CMK (cell line): ENCODE results near the gene COG4.
"Not testable (repeated sequence)": the region's sequence is repeated elsewhere in the genome, so short reads cannot be mapped to it uniquely, and the experiment has no call there.

Experiments
- DNase-seq: peaks from one replicate; pipeline ENCODE4 v3.0.0-alpha.2; 2010; ENCODE audit warnings: low read depth

Gene COG4

DNA sequence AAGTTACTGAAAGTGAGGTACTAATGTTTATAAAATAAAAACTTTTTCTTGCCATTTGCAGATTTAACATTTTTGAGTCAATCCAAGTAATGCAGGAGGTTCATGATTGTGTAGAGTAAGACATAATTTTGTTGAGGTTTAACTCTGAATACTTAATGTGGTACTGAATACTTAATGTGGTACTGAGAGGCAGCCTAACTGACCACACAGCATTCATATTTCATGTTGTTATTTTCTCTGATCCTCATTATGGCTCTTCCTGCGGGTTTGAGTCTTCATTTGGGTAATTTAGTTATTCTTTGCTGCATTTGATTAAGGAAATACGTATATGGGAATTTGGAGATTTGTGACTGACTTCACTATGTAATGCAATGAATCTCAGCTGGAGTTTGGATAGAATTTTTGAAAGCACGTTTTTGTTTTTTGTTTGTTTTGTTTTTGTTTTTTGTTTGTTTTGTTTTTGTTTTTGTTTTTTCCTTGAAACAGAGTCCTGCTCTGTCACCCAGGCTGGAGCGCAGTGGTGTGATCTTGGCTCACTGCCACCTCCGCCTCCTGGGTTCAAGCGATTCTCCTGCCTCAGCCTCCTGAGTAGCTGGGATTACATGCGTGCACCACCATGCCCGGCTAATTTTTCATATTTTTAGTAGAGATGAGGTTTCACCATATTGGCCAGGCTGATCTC lies 4.1 kb upstream of the COG4 start:
- DNase-seq, result no peak

DNA sequence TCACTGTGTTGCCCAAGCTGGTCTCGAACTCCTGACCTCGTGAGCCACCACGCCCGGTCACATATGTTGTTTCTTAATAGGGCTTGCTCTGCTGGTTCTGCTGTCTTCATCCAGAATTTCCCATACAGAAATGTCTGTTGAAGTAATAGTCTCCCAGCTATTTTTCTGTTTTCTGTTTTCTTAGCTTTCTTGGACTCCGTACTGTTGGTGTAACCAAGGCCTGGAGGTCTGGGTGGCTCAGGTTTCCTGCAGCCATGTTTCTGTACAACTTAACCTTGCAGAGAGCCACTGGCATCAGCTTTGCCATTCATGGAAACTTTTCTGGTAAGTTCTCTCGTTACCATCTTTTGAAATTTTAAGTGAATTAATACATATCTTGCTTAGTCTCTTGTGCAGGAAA lies 3.0 kb upstream of the COG4 start:
- no peak for DNase-seq

DNA sequence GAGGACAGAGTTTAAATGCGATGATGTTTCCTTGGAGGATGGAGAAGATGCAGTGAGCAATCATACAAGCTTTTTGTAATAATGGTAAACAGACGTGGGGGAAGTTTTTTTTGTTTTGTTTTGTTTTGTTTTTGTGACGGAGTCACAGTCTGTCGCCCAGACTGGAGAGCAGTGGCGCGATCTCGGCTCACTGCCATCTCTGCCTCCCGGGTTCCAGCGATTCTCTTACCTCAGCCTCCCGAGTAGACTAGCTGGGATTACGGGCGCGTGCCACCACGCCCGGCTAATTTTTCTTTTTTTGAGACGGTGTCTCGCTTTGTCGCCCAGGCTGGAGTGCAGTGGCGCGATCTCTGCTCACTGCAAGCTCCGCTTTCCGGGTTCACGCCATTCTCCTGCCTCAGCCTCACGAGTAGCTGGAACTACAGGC lies 1.1 kb upstream of the COG4 start:
- not testable (repeated sequence) for DNase-seq

DNA sequence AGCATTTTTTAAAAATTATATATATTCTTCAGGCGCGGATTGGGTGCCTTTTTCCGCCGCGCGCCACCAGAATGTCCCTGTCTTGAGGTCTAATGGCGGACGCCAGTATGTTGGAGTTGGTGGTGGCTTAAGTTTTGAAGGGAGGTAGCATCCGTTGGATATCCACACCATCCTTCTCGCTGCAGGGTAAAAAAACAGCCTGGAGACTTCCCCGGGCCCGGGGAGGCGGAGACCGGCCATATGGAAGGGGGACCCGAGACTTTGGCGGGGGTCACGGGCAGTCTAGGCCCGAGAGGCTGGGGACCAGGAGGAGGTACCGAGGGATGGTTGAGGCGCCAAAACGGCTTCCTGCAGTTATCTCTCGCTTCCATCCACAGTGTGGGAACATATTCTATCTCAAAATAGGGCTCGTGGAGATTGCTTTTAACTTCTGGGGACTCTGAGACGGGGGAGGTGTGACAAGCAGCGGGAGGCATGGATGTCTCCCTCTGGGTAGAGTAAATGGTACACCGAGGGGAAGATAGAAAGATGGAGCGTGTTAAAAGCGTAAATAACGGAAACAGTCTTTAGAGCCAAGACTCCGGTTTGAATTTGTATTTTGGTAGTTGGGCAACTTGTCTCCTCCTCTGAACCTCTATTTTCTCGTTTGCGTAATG lies 517 bp upstream of the COG4 start, which contains the start of gene SF3B3:
Gene SF3B3, plus strand, starts transcription at position 74 of the 656 bp plus-strand sequence. CDS start 2,841 bp downstream, outside the sequence.
- DNase-seq, result peak; percentile 38

DNA sequence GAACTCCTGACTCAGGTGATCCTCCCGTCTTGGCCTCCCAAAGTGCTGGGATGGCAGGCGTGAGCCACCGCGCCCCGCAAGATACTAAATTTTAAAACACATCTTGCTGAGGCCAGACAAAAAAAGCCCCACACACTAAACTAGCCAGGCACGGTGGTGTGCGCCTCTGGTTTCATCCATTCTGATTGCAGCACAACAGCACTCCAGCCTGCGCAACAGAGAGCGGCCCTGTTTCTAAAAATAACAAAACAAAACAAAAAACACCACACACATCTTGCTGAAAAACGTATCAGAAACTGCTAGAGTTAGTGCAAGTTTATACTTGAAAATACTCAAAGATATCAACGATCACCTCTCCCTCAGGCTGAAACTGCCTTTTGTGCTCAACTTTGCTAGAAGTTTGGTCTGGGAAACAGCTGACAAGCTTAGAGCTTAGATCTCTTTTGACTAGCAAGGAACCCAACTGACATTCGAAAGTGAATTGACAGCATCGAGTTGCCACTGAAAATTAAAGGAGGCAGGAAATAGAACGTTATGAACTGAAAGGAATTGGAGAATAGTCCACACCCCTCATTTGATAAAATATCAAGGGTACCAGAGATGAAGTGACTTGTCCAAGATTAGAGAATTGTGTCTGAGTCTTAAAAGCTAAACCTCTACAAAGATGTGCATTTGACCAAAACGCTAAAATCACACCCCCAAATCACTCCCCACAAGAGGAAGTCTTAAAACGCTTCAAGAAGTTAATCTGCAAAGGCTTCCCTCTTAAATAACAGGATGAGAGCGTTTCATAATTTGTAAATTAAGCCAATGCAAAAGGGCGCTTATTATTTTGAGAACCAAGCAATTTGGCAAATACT lies 908 bp downstream of the COG4 start:
- DNase-seq, result no peak

DNA sequence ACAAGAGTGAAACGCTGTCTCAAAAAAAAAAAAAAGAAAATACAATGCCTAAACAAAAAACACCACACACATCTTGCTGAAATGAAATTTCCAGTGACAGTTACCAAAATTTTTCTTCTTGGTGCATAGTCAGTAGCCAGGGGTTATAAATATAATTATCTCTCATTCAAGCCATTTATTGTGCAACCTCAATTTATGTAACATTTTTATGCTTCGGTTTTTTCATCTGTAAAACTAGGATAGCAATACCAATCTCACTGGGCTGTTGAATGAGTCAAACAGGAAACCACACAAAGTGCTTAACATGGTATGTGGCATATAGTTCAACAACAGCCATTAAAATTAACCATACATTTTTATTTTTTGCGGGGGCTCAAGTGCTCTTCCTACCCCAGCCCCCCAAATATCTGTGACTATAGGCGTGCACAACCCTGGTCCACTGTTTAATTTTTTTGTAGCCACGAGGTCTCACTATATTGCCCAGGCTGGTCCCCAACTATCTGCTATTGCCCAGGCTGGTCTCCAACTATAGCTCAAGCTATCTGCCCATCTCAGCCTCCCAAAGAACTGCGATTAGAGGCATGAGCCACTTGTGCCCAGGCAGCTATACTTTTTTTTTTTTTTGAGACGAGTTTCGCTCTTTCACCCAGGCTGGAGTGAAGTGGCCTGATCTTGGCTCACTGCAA lies 2.6 kb downstream of the COG4 start:
- no peak for DNase-seq

DNA sequence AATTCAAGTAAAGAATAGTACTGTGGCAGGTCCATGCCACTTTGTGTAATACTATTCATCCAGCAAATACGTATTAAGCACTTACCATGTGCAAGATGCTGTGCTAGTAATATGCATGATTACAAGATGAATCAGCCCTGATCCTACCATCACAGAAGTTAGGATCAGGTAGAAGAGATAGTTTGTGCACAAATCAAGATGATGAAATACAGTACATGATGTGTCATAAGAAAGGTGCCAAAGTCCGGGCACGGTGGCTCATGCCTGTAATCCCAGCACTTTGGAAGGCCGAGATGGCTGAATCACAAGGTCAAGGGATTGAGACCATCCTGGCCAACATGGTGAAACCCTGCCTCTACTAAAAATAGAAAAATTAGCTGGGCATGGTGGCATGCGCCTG lies 10.9 kb downstream of the COG4 start:
- no peak for DNase-seq

DNA sequence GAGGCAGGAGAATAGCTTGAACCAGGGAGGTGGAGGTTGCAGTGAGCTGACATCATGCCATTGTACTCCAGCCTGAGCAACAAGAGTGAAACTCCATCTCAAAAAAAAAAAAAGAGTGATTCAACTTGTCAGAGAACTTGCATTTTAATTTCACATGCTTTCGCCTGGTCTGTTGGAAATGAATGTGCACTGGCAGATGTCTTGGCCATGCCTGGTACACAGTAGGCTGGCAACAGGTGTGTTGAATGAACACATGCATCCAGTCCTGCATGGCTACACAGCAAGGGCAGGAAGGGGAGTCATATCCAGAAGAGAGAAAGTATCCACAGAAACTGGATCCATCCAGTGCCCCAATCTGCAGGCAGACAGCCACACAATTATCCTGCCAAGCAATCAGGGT lies 11.5 kb downstream of the COG4 start:
- DNase-seq, result no peak

DNA sequence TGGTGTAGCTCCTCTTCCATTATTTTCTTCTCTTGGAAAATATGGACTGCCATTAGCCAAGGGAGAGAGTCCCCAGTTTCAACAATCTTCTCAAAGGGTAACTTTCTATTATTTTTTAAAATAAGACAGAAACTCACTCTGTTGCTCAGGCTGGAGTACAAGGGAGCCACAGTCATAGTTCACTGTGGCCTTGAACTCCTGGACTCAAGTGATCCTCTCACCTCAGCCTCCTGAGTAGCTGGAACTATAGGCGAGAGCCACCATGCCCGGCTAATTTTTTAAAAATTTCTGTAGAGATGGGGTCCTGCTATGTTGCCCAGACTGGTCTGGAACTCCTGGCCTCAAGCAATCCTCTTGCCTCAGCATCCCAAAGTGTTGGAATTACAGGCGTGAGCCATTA lies 13.1 kb downstream of the COG4 start:
- no peak for DNase-seq

DNA sequence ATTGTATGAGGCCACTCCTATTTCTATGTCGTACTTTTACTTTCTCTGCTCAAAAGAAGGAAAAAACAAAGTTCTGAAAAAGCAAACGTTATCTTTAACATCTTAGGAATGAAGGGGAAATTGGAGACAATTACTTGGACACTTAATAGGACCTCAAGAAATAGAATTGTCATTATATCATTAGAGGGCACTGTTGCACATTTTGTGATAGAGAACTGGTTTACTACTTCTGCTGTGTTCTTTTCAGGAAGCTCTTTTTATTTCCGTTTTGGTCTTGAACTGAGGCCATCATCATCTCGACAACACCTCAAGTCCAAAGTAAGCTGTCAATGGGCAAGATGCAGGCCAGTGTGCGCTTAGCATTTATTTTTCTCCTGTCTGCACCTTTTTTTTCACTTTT lies 14.6 kb downstream of the COG4 start:
- no peak for DNase-seq

DNA sequence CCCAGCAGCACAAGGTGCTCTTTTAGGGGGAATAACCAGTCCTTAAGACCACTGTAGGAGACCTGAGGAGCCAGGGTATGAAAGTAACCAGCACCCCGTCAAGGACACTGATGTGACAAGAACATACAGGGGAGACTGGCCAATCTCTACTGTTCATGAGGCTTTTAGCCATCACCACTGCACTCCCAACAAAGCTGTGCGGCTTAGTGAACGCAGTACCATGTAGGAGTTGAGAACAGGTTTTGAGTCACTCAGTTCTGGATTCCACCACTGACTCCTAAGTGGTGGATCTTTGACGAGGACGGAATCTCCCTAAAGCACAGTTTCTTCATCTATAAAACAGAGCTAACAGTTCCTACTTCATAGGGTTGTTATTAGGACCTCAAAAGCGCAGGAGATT lies 26.8 kb downstream of the COG4 start:
- no peak for DNase-seq

DNA sequence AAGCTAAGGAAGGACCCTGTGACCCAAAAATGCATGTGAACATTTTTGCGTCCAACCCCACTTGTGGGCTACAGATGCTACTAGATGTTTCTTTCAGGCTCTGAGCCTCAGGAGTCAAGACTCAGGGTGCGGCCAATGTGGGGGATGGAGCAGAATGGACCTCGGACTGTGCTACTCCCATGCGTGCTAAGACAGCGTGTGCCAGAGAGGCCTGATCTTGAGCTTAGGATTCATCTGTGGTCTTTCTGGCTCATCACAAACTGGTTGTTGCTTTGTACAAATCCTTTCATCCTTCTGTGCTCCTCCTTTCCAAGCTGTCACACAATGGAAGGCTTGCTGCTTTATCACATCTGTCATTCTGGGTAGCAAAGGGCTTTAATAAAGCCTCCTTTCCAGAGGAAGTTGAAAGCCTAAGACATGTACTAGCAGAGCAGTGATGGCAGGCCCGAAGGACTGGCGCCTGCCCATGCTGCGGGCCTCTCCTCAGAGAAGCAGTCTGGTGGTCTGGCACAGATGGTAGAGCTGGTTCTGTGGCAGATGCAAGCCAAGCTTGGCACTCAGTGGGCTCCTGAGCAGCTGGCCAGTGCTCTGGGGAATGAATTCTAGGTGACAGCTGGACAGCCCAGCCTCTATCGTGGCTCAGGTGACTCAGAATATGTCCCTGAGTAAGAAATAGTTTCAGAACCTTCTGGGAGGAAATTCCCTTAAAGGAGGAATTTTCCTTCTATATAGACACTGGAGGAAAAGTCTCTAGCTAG lies 27.8 kb downstream of the COG4 start:
- DNase-seq, result no peak

DNA sequence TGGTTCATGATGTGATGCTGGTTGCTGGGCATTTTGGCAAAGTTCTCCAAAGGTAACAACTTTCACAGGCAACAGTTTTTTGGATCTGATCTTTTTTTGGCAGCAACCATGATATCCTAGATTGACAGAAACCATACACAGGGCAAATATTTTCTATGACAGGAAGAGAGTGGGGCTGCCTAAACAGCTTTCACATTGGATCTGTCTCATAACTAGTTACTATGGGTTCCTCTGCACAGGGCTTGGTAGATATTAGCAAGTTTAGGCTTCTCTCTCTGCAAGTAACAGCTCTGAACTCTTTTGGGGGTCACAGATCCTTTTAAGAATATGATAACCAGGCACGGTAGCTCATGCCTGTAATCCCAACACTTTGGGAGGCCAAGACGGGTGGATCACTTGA lies 28.6 kb downstream of the COG4 start:
- no peak for DNase-seq

DNA sequence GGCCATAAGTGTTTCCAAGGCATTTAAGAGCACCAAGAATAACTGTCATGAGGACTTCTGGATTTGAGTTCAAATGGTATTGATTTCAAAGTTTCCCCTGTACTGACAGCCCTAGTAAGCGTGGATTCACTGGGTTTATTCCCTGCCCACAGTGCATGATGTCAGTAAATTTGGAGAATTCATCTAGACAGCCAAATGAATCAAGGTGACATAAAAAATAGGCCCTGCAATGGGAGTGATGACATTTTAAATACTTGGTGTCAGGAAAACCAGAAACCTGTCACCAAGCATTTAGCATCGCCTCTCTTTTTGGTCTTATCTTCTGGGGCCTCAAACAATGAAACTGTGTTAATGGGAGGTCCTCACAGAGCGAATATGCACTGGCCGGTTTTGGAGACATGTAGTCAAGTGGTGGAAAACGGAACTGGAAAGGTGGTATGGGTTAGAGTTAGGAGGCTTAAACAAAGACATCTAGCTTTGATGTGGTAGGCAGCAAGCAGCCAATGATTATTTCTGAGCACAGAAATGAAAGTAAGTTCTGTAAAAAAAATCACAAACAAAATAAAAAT lies 29.1 kb downstream of the COG4 start:
- no peak for DNase-seq

DNA sequence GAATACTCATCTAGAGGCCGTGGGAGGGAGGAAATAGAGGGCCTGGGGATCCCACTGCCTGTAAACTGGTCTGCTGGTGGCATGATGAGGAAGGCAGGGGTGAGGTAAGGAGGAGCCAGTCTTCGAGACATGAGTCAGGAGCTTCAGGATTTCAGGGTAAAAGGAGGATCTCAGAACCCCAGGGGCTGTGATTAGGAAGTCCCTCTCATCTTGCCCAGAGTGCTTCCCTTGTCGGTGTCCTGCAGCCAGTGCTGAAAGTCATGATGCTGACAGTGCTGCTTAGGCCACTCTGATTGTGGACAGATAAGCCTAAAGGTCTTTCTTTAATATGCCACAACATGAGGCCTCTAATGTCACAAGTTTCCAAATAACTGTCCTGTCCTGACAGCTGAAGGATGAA lies 29.6 kb downstream of the COG4 start:
- DNase-seq, result no peak

DNA sequence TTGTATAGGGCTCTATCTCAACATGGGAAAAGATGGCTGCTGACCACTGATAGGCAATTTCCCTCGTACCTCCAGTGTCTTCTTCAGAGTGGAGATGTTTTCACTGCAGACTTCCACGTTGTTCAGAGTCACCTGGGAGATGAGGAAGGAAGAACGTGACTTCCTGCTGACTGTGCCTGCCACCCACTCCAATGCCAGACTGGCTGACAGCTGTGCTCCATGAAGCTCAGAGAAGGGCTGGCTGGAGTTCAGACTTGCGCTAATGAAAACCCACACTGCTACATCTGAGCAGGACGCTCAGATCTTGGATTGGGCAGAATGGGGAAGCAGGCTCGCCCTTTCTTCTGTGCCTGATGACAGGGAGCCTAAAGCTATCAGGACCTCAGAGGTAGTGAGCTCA lies 33.1 kb downstream of the COG4 start:
- DNase-seq, result no peak

DNA sequence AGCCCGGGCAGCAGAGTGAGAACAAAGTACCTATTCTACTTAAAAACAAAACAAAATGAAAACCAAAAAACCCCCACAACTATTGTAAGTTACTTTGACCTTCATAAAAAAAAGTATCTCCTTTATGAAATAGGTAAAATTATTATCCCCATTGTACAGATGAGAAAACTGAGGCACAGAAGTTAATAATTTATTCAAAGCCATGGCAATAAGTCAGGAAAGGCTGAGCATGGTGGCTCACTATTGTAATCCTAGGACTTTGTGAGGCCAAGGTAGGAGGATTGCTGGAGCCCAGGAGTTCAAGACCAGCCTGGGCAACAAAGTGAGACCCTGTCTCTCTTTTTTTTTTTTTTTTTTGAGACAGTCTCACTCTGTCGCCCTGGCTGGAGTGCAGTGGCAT lies 38.5 kb downstream of the COG4 start:
- DNase-seq, result no peak

DNA sequence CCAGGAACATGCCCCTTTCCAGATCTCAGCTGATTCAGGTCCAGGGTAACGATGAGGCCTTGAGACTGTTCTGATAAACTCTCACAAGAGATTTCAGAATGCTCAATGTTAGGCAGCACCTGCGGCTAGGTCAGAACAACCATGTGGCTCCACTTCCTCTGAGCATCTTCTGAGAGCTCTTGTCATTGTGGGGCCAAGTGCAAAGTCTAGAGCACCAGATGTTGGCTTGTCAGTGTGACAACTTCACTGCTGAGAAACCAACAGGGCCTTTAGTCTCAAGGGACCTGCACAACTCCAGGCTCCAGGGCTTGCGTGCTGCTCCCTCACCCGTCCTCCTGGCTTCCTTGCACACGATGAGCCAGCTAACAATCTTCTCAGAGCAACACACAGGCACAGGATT lies 39.9 kb downstream of the COG4 start:
- no peak for DNase-seq

DNA sequence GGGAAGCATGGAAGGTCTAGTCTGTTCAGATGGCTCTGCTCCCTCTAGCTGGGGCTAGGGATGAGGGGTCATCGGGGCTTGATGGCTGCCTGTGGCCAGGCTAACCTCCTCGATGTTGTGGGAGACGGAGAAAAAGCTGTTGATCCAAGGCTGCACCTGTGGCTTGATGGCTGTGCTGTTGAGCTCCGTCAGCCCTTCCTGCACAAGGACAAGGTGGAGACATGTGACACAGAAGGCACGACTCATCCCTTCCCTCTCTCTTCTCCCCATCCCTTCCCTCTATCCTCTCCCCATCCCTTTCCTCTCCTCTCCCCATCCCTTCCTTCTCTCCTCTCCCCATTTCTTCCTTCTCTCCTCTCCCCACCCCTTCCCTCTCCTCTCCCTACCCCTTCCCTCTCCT lies 40.7 kb downstream of the COG4 start:
- DNase-seq, result no peak

DNA sequence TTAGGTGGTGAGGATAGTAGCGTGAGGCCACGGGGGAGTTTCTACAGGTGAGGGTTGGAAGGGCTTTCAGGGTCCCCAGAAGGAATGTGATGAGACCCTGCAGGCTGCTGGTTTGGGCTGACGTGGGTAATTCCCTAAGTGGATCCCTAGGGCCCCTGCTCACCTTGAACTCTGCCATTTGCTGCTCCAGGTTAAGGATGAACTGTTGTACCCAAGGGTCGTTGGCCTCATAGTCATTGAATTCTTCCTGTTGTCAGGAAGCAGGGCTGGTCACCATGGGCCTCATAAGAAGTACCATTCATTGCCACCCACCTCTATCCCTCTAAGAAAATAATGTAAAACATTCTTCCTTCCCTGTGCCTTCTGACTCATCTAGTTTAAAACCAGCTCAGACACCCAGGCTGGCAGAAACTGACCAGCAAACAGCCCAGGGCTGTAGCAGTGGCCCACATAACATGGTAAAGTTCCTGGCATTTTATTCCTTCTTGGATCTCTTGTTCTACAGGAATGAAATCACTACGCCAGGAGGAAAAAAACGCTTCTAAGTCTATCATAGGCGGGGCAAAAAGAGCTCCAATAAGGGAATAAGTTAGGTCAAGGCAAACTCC lies 41.3 kb downstream of the COG4 start:
- no peak for DNase-seq
